ENCODE measurements around the gene ANO9.

DNA sequence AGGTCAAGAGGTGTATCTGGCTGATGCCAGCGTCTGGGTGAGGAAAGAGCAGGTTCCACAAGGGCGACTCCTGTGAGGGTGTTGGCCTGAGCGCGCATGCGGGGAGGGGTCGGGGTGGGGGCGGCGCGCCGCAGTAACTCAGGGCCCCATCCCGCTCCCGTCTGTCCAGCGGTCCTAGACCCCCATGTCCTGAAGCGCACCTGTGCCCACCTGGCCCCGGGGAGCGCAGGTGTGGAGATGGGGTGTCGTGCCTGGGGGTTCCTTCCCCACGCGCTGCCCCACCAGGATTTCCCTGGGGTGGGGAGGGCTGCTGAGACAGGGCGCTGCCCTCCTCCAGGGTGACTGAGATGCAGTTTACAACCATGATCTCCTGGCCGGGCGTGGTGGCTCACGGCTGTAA lies 44.4 kb upstream of the ANO9 start:
- TF ChIP-seq CTCF (IDR thresholded peaks at IDR 0.05) (no peak), POLR2A (IDR thresholded peaks at IDR 0.05) (no peak)
